Activated CD4-positive, alpha-beta T cell treated with anti-CD3 and anti-CD28 coated beads for 48 hours (primary cell): Measurements from ENCODE around the gene LRRN4.

Source experiments
- DNase-seq: peaks from one replicate; pipeline ENCODE4 v3.0.0-alpha.2; 2020

The LRRN4 gene

GRCh38 chr20:6029538-6029937, 24.3 kb downstream of the LRRN4 start:
- DNase-seq = no peak

DNA sequence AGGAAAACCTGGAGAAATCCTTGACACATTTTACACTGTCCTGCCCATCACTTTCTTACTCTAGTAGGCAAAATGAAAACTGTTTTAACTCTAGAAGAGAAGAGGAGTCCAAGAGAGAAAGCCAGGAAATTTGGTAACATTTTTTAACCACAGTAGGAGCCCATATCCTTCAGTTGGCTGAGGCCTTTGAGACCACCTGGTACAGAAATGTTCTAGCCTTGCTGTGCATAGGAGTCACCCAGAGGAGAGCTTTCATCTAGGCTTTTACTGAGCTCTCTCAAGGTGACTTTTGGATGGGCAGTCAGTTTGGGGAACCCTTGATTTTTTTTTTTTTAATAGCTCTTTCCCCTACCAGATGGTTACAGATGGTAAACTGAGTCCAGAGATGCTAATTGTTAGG, 25.0 kb downstream of the LRRN4 start:
- no peak for DNase-seq

GRCh38 chr20:6026051-6026450, 27.8 kb downstream of the LRRN4 start:
- peak; percentile 23 for DNase-seq

DNA sequence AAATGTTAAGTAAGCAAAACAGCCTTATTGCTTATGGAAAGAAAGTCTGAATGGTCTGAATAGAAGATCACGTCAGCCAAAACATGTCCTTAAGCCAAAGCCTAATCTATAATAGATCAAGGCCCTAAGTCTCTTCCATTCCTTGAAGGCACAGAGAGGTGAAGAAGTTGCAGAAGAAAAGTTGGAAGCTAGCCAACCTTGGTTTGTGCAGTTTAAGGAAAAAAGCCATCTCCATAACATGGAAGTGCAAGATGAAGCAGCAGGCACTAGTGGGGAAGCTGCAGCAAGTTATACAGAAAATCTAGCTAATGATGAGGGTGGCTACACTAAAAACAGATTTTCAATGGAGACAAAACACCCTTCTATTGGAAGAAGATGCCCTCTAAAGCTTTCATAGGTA, 29.1 kb downstream of the LRRN4 start:
- DNase-seq = no peak

GRCh38 chr20:6017880-6018279, 36.0 kb downstream of the LRRN4 start:
- DNase-seq = no peak

DNA sequence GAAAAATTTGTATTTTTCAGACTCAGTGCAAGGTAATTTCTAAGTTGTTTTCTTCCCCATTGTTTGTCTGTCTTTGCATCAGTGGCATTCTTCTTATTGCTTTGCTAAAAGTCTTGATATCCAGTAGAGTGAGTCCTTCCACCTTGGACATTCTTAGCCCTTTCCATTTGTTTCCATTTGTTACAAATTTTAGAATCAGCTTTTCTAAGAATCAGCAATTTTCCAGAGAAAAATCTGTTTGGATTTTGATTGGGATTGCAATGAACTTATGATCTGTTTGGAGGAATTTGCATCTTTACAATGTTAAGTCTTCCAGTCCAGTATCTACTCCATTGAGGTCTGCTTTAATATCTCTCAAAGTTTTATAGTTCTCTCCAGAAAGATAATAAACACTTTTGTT, 36.4 kb downstream of the LRRN4 start:
- no peak for DNase-seq

DNA sequence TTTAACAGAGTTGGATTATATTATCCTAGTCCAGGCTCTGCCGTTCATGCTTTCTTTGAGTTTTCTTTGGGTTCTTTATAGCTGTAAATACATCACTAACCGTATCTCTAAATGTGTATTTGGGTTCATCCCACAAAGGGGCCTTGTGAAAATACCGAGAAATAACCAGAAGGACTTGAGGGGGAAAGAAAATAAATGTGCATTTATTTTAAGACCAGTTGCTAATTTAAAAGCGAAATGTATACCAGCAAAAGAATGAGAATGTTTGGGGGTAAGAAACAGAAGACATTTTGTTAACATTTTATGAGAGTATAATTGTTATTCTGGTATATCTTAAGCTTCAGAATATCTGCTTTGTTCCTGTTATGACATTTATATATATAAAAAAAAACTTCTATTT, 38.9 kb downstream of the LRRN4 start:
- DNase-seq = no peak

DNA sequence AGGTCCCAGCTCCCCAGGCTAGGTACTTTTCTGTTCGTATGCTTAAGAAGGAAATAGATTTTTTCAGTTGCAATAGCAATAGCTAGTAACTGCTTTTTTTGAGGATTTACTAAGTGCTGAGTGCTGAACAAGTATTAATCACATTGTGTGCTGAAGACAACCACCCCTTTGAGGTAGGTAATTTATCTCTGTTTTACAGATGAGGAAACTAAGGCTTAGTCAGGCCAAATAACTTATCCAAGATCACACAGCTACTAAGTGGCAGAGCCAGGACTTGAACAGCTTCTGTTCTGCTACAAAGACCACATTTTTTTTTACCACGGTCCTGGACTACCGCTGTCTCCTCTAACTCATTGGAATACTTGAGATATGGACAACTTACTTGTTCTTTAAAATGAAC, 39.8 kb downstream of the LRRN4 start:
- no peak for DNase-seq

- DNase-seq = no peak
Observed at GRCh38 chr20:6012179-6012578, 41.7 kb downstream of the LRRN4 start.

GRCh38 chr20:6008254-6008653, 45.6 kb downstream of the LRRN4 start:
- DNase-seq = no peak

- DNase-seq = no peak
Observed at GRCh38 chr20:6007529-6008103, 46.2 kb downstream of the LRRN4 start.

DNA sequence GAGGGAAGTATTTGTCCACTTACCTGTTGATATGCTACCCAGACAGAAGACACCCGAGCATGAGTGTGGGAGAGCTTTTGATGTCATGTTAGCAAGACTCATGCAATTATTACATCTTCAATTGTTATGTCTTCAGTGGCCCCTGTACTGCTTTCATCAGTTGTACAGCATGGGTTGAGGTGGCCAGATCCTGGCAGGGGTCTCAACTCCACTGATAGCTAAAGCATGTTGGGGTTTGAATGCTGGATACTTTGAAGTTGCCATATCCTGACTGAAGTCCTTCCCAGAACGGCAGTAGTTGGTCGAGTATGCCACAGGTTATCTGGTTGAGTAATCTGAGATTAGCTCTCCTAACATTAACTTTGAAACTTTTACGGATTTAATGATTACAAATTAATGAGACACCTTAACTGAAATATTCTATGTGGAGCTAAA, 46.7 kb downstream of the LRRN4 start:
- DNase-seq = no peak

DNA sequence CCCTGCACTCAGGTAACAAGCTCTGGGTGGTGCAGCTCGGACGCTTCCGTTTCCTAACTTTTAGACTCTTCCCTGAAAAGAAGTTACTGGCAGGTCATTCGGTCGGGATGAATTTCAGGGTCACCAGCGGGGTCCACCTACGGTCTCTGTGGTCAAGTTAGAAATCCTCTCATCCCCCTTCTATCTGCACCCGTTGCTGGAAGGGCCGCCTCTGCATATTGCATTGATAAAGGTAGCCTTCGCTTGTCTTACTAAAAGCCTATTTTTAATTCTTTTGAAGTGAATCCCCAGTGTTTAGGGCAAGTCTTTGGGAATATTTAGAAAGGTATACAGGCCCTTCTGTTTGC, 47.3 kb downstream of the LRRN4 start:
- DNase-seq = no peak

DNA sequence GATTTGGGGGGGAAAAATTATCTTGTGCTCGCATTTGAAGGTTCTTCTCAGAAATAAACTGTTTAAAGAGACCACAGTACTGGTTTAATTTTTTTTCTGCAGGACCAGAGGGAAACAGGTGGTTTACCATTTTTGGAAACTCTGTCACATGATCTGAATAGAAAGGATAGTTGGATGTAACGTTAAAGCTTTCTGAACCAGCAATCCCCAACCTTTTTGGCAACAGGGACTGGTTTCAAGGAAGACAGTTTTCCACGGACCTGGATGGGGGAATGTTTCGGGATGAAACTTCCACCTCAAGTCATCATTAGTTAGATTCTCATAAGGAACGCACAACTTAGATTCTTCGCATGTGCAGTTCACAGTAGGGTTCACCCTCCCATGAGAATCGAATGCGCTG, 53.0 kb downstream of the LRRN4 start:
- no peak for DNase-seq

- DNase-seq = no peak
Observed at GRCh38 chr20:5999783-6000182, 54.1 kb downstream of the LRRN4 start.

DNA sequence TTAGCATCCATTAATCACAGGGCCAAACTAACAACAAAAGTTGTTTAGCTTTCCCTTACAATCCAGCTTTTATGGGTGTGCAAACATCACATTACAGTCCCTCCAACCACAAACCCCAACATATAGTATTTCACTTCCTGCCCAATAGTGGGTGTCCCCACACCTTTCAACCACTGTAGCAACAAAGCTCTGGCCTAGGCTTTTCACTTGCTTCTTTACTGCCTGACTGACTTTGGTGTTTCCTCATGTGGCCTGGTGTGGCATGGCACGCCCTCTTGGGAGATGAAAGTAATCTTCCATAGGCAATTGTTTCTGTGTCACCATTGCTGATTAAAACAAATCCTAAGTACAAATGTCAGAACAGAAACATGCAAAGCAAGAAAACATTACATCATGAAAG, 57.1 kb downstream of the LRRN4 start:
- peak; percentile 36 for DNase-seq

DNA sequence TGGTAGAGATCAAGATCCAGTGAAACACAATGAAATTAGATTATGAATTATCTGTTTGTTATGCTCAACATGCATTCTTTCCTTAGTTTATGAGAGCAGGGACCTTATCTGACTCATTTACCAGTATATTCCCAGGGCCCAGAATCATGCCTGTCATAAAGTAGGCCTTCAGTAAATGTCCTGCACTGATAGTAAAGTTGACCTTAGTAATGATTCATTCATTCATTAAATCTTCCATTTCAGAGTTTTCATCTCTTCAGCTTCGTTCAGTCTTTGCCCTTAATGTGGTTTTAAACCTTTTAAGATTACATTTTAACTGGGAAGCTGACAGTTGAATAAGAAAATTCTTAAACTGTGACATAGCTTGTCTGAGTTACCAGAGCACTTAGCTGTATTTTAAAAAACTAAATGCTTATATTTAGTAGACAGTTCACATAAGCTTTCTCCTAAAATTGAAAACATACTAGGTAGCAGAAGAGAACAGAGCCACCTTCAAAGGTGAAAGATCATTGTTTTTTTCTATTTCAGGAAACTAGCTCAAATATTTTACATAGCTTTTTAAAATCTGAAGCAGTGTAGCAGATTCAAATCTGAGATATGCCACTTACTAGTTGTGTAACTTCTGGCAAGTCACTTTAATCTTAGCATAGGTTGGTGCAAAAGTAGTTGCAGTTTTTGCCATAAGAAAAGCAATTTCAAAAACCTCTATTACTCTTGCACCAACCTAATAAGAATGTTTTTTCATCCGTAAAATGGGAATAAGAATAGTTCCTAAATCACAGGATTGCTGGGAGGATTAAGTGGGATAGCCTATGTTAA, 62.0 kb downstream of the LRRN4 start:
- no peak for DNase-seq

- no peak for DNase-seq
Observed at GRCh38 chr20:5990946-5991345, 62.9 kb downstream of the LRRN4 start.
